ENCODE measurements around the gene INHBB.

INHBB gene

DNA sequence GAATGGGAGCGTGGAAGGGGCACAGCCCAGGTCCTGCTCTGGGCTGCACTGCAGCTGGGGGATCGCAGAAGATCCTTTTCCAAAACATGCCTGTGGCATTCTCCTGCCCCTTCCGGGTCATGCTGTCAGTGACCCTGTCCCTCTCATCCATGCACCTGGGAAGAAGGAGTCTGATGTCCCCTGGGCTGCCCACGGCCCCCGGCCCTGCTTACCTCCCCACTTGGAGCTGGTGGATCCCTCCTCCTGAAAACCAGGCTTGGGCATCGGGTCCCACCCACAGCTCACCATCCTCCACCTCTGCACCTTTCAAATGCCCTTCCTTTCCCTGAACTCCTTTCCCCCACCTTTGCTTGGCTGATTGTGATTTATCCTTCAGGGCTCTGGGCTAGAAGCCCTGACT lies 11.8 kb downstream of the INHBB start:
- no peak for DNase-seq (ENCODE audit: extremely low spot score)
- POLR2A ChIA-PET = no interaction called here
- TF ChIP-seq, protein P1, sequence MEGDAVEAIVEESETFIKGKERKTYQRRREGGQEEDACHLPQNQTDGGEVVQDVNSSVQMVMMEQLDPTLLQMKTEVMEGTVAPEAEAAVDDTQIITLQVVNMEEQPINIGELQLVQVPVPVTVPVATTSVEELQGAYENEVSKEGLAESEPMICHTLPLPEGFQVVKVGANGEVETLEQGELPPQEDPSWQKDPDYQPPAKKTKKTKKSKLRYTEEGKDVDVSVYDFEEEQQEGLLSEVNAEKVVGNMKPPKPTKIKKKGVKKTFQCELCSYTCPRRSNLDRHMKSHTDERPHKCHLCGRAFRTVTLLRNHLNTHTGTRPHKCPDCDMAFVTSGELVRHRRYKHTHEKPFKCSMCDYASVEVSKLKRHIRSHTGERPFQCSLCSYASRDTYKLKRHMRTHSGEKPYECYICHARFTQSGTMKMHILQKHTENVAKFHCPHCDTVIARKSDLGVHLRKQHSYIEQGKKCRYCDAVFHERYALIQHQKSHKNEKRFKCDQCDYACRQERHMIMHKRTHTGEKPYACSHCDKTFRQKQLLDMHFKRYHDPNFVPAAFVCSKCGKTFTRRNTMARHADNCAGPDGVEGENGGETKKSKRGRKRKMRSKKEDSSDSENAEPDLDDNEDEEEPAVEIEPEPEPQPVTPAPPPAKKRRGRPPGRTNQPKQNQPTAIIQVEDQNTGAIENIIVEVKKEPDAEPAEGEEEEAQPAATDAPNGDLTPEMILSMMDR (IDR thresholded peaks at IDR 0.05; ENCODE audit: control extremely low read depth, extremely low read depth, low read depth, missing control alignments) = no peak
- CTCF ChIA-PET = no interaction called here

DNA sequence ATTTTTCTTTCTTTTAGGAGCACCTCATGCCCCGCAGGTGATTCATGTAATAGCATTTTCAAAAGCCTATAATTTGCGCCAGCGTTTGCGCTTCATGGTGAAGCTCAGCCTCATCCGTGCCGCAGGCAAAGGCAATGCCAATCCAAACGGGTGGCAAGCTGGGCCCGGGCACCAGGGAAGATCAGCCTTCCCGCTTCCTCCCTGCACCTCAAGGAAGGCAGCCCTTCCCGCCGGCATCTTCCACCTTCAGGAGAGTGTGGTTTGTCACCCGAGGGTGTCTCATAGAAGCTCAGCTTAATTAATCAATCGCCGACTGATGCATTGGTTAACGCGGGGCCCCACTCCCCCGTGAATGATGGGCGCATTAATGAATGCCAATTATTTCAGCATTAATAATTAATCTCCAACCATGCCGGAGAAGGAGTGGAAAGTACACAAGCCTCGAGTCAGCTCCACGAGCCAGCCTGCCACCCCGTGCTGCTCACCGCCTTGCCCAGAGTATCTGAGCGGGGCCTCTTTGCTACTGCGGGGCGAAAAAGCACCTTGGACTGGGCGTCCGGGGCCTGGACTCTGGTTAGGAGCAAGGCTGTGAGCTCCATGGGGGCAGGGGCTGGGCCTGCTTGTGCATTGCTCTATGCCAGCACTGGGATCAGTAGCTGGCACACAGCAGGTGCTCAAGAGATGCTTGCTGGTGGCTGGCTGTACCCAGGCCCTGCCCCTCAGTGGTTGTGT lies 13.0 kb downstream of the INHBB start:
- ChIA-PET POLR2A (no interaction called here), CTCF (no interaction called here)
- TF ChIP-seq, protein P1 (IDR thresholded peaks at IDR 0.05; ENCODE audit: control extremely low read depth, extremely low read depth, low read depth, missing control alignments) = no peak
- DNase-seq (ENCODE audit: extremely low spot score) = no peak

DNA sequence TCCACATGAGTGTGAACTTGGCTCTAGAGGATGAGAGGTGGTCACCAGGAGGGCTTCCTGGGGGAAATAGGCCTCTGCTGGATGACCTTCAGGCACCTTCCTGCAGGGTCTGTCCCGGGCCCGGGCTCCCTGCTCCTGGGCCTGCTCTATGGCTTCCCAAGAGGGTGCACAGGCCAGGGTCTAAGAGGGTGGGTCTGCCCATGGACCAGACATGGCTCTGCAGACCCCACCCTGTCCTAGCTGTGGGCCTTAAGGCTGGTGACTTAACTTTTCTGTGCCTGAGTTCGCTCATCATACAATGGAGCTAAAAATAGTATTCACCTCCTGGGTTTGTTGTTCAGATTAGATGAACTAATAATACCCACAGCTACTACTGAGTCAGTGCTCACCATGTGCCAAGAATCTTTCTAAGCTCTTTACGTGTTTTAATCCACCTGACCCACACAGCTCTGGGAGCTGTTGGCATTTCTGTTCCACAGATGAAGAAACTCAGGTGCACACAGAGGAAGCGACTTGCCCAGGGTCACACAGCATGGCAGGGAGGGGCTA lies 14.4 kb downstream of the INHBB start:
- TF ChIP-seq, protein P1 (IDR thresholded peaks at IDR 0.05; ENCODE audit: control extremely low read depth, extremely low read depth, low read depth, missing control alignments) = no peak
- ChIA-PET POLR2A (no interaction called here), CTCF (no interaction called here)
- no peak for DNase-seq (ENCODE audit: extremely low spot score)

DNA sequence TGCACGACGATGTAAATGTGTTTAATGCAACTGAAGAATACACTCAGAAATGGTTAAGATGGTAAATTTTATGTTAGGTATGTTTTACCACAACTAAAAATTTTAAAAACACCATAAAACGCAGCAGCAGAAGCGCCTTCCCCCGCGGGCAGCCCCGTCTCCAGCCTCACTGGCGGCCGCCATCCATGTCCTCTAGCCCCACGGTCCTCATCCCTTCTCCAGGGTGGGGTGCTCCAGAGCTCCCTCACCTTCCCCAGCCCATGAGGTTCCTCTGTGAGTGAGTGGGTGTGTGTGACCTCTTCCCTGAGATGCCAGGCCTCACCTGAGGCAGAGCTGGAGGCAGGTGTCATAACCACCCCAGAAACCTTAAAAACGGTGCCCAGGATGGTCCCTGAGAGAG lies 17.0 kb downstream of the INHBB start:
- ChIA-PET POLR2A (no interaction called here), CTCF (no interaction called here)
- no peak for DNase-seq (ENCODE audit: extremely low spot score)
- TF ChIP-seq, protein P1 (IDR thresholded peaks at IDR 0.05; ENCODE audit: control extremely low read depth, extremely low read depth, low read depth, missing control alignments) = no peak

DNA sequence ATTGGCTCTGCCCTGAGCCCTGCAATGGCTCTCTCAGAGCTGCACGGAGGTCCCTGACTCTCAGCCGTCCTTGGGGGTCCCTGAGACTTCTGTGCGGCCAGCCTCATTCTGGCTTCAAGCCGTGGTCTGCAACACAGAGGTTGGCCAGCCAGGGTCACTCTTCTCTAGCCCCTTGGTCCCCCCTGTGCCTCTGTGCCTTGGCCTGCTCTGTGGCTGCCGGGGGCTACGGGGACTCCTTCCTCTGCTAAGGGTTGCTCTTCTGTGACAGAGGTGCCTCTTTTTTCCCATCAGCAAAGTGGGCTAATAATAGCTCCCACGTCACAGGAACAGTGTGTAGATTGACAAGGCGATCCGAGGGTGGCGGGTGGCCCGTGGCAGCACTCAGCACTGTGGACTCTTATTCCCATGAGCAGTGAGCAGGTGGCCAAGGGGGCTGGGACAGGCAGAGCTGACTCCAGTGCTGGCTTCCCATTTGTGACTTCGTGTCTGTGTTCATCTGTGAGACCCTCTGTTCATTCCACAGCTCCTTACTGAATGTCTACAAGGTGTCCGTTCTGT lies 19.4 kb downstream of the INHBB start:
- ChIA-PET CTCF (interaction anchor here (1.3 kb wide), 1 partner anchor 22 kb away, joined by 3 read pairs; no protein-coding TSS in a partner anchor), POLR2A (no interaction called here)
- DNase-seq (ENCODE audit: extremely low spot score) = no peak
- TF ChIP-seq, protein P1 (IDR thresholded peaks at IDR 0.05; ENCODE audit: control extremely low read depth, extremely low read depth, low read depth, missing control alignments) = no peak

DNA sequence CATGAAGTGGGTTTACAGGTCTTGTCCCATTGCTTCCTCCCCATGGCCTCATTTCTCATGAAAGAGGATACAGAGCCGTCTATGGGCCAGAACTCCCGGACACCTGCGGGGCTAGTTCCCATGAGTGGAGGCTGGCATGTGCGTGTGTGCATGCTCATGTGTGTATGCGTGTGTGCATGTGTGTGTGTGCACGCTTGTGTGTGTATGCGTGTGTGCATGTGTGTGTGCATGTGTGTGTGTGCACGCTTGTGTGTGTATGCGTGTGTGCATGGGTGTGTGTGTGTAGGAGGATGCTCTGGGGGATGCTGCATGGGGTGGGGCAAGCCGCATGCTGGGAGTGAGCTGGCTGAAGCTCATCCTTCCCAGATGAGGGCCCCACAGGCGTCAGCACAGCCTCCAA lies 20.8 kb downstream of the INHBB start:
- POLR2A ChIA-PET = no interaction called here

More for the DNA sequence above, 20.8 kb downstream of the INHBB start:
- TF ChIP-seq, protein P1 (IDR thresholded peaks at IDR 0.05; ENCODE audit: control extremely low read depth, extremely low read depth, low read depth, missing control alignments) = no peak
- CTCF ChIA-PET = no interaction called here
- DNase-seq (ENCODE audit: extremely low spot score) = no peak

Data from GM10248 (cell line).